ENCODE results near the gene NEDD4L.

The NEDD4L gene

GRCh38 chr18:58247363-58247834, 203.4 kb downstream of the NEDD4L start:
- no peak for TF ChIP-seq CTCF (IDR thresholded peaks at IDR 0.05; ENCODE audit: extremely low read depth, missing control alignments)
- DNase-seq (ENCODE audit: low spot score) = no peak

- no peak for DNase-seq (ENCODE audit: low spot score)
- no peak for TF ChIP-seq CTCF (IDR thresholded peaks at IDR 0.05; ENCODE audit: extremely low read depth, missing control alignments)
Observed at GRCh38 chr18:58249712-58250111, 205.7 kb downstream of the NEDD4L start.

GRCh38 chr18:58251416-58251815, 207.4 kb downstream of the NEDD4L start:
- no peak for DNase-seq (ENCODE audit: low spot score)
- no peak for TF ChIP-seq CTCF (IDR thresholded peaks at IDR 0.05; ENCODE audit: extremely low read depth, missing control alignments)

GRCh38 chr18:58252166-58252565, 208.1 kb downstream of the NEDD4L start:
- TF ChIP-seq CTCF (IDR thresholded peaks at IDR 0.05; ENCODE audit: extremely low read depth, missing control alignments) = no peak
- DNase-seq (ENCODE audit: low spot score) = no peak

- TF ChIP-seq CTCF (IDR thresholded peaks at IDR 0.05; ENCODE audit: extremely low read depth, missing control alignments) = no peak
- DNase-seq (ENCODE audit: low spot score) = no peak
Observed at GRCh38 chr18:58253318-58253717, 209.3 kb downstream of the NEDD4L start.

- no peak for TF ChIP-seq CTCF (IDR thresholded peaks at IDR 0.05; ENCODE audit: extremely low read depth, missing control alignments)
- DNase-seq (ENCODE audit: low spot score) = no peak
Observed at GRCh38 chr18:58253871-58254270, 209.8 kb downstream of the NEDD4L start.

GRCh38 chr18:58254873-58255511, 211.0 kb downstream of the NEDD4L start:
- no peak for TF ChIP-seq CTCF (IDR thresholded peaks at IDR 0.05; ENCODE audit: extremely low read depth, missing control alignments)
- no peak for DNase-seq (ENCODE audit: low spot score)

All from GM20000 (cell line).